GM19452 (cell line): Measurements from ENCODE around the gene P2RY8.
A peak's percentile ranks its signal among the peaks of the same experiment; 100 is the strongest.
"Not testable (repeated sequence)": the region's sequence is repeated elsewhere in the genome, so short reads cannot be mapped to it uniquely, and the experiment has no call there.

Source experiments
- ATAC-seq: cut with Tn5 transposase; IDR thresholded peaks from one replicate; pipeline ENCODE4 v1.9.1; 2021; ENCODE audit not compliant: unreplicated experiment

P2RY8 gene

GRCh38 chrX:1465286-1466231 lies 71.4 kb downstream of the P2RY8 start:
- ATAC-seq: no peak

- no peak for ATAC-seq
Observed at GRCh38 chrX:1464971-1465285, 72.1 kb downstream of the P2RY8 start.

- no peak for ATAC-seq
Observed at GRCh38 chrX:1464041-1464970, 72.7 kb downstream of the P2RY8 start.

- ATAC-seq: no peak
Observed at GRCh38 chrX:1463581-1463980, 73.4 kb downstream of the P2RY8 start.

GRCh38 chrX:1462596-1463251 lies 74.3 kb downstream of the P2RY8 start:
- ATAC-seq: no peak

- no peak for ATAC-seq
Observed at GRCh38 chrX:1462110-1462509, 74.9 kb downstream of the P2RY8 start.

- ATAC-seq: no peak
Observed at GRCh38 chrX:1455948-1456280, 81.1 kb downstream of the P2RY8 start.

GRCh38 chrX:1453951-1454785 lies 82.8 kb downstream of the P2RY8 start:
- ATAC-seq: peak; percentile 33

- peak; percentile 1 for ATAC-seq
Observed at GRCh38 chrX:1453395-1453783, 83.6 kb downstream of the P2RY8 start.

GRCh38 chrX:1452516-1453394 lies 84.2 kb downstream of the P2RY8 start, which contains the start of gene ASMTL:
Gene ASMTL, minus strand, starts transcription at chrX:1452909. Its CDS starts 69 bp downstream, at chrX:1452840.
- ATAC-seq: peak; percentile 76

- ATAC-seq: no peak
Observed at GRCh38 chrX:1451661-1452515, 85.1 kb downstream of the P2RY8 start.

GRCh38 chrX:1451251-1451660 lies 85.7 kb downstream of the P2RY8 start:
- ATAC-seq: no peak

GRCh38 chrX:1450361-1451161 lies 86.4 kb downstream of the P2RY8 start:
- no peak for ATAC-seq

- ATAC-seq: no peak
Observed at GRCh38 chrX:1449823-1450149, 87.2 kb downstream of the P2RY8 start.

GRCh38 chrX:1449036-1449822 lies 87.8 kb downstream of the P2RY8 start:
- no peak for ATAC-seq

- ATAC-seq: not testable (repeated sequence)
Observed at GRCh38 chrX:1448573-1449001, 88.4 kb downstream of the P2RY8 start.

- not testable (repeated sequence) for ATAC-seq
Observed at GRCh38 chrX:1447969-1448572, 88.9 kb downstream of the P2RY8 start.
